ENCODE data around the gene CFLAR. TPM values are rescaled to one million over a fixed set of nuclear protein-coding genes. Genes with fewer than 3 reads are reported as not detected.

The CFLAR gene
- polyA plus RNA-seq, 1 of the 3 experiments (the other 2 are of a cell fraction), result 23.7 TPM

- CTCF ChIA-PET, result interaction anchor here (1.3 to 1.5 kb wide), 2 partner anchors 11 to 13 kb away, joined by 4 to 7 read pairs; no protein-coding TSS in a partner anchor
- no peak overlapping the region for H3K27ac ChIP-seq (ENCODE audit: low read depth in 2 of 2, low read length in 1 of 2)
- POLR2A ChIA-PET, result no interaction called here
These were observed 102.8 kb downstream of the CFLAR start for GRCh38 chr2:201218780-201219179.

DNA sequence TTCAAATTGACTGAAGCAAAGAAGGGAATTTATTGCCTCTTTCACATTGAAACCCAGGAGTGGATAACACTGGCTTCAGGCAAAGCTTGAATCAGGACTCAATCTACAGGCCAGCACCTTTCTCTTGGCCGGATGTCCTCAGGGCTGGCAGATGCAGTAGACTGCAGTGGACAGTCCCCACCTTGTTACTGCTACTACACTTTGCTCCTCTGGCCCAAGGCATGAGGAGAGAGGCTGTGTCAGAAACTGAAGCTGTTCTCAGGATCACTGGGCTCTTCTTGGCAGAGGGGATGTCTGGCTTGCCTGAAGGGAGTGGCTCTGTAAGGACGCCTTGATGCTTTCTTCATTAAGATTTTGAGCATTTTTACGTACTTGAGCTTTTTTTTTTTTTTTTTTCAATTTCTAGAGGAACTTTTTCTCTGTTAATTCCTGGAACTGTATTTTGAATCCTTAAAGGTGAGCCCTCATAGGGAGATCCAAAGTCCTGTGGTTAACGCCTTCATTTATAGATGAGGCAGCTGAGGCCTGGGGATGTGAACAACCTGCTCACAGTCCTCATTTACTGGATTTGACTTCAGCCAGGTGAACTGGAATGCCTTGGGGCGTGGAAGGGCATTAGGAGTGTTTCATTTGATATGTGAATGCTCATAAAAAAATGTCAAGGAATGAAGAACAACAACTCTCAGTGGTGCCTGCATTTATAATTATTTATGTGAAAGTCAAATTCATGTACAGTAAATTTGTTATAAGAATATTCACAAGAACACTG, 103.5 kb downstream of the CFLAR start:
- H3K79me2 ChIP-seq (ENCODE audit: insufficient read depth), result no peaks in the 10 kb centered on the region
- H3K9ac ChIP-seq, result no peak overlapping the region
- H3K4me3 ChIP-seq (ENCODE audit: low read depth in 2 of 2, low read length in 1 of 2), result no peak overlapping the region
- no peaks in the 10 kb centered on the region for H3K9me2 ChIP-seq
- H4K20me1 ChIP-seq (ENCODE audit: insufficient read depth), result no peaks in the 10 kb centered on the region
- POLR2A ChIA-PET, result interaction anchor here (0.6 kb wide), 1 partner anchor 414 kb away, joined by 3 read pairs; no protein-coding TSS in a partner anchor
- H3K4me2 ChIP-seq, result no peak overlapping the region
- H3K4me1 ChIP-seq (ENCODE audit: control insufficient read depth in 1 of 2, insufficient read depth in 2 of 2, low read depth in 1 of 2, low read length in 1 of 2), result peaks cover 0 to 9% of the 10 kb centered on the region in 2 experiments; a peak in 1 of 4 replicates
- no peak for DNase-seq
- no peak overlapping the region for H3K27ac ChIP-seq (ENCODE audit: low read depth in 2 of 2, low read length in 1 of 2)
- WGBS (ENCODE audit: low lambda C conversion rate), result 90% methylated on average over 5 of the region's 5 CpGs
- H3K27me3 ChIP-seq (ENCODE audit: insufficient read depth), result no peaks in the 10 kb centered on the region
- H3K9me3 ChIP-seq, result no peaks in the 10 kb centered on the region
- no peaks in the 10 kb centered on the region for H3F3A ChIP-seq (replicated peaks; ENCODE audit: insufficient read depth)
- H3K36me3 ChIP-seq (replicated peaks in 1 of 2; ENCODE audit: control insufficient read depth in 1 of 2, insufficient read depth in 2 of 2, low read length in 1 of 2), result no peaks in the 10 kb centered on the region
- CTCF ChIA-PET, result interaction anchor here (1.3 to 2.3 kb wide), 3 partner anchors 11 to 13 kb away, joined by 4 to 9 read pairs (median 7); no protein-coding TSS in a partner anchor
- no peak overlapping the region for H2AFZ ChIP-seq (ENCODE audit: low read depth)
- TF ChIP-seq, protein P1, sequence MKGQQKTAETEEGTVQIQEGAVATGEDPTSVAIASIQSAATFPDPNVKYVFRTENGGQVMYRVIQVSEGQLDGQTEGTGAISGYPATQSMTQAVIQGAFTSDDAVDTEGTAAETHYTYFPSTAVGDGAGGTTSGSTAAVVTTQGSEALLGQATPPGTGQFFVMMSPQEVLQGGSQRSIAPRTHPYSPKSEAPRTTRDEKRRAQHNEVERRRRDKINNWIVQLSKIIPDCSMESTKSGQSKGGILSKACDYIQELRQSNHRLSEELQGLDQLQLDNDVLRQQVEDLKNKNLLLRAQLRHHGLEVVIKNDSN (IDR thresholded peaks at IDR 0.05; ENCODE audit: borderline replicate concordance, low read depth), result no peak
- TF ChIP-seq REST (IDR thresholded peaks at IDR 0.05; ENCODE audit: low read depth, low read length) (no peak), GABPA (IDR thresholded peaks at IDR 0.05; ENCODE audit: low read depth) (no peak), EP300 (IDR thresholded peaks at IDR 0.05; ENCODE audit: borderline replicate concordance in 1 of 2, low read depth in 1 of 2, low read length in 1 of 2) (no peak), EZH2phosphoT487 (IDR thresholded peaks at IDR 0.05; ENCODE audit: borderline replicate concordance, low read depth) (no peak), RFX5 (IDR thresholded peaks at IDR 0.05; ENCODE audit: low read length) (no peak)

More at GRCh38 chr2:201218780-201219179, 102.8 kb downstream of the CFLAR start:
- H3K9me3 ChIP-seq, result no peaks in the 10 kb centered on the region
- no peak overlapping the region for H3K9ac ChIP-seq
- H3K4me1 ChIP-seq (ENCODE audit: control insufficient read depth in 1 of 2, insufficient read depth in 2 of 2, low read depth in 1 of 2, low read length in 1 of 2), result peaks cover 0 to 9% of the 10 kb centered on the region in 2 experiments; a peak in 1 of 4 replicates
- no peak for DNase-seq
- TF ChIP-seq CHD2 (IDR thresholded peaks at IDR 0.05; ENCODE audit: low read length, partially characterized antibody), result no peak
- TF ChIP-seq SIN3A (IDR thresholded peaks at IDR 0.05; ENCODE audit: borderline replicate concordance, low read depth, low read length), result no peak
- TF ChIP-seq MXI1 (IDR thresholded peaks at IDR 0.05; ENCODE audit: low read depth, low read length), result no peak
- TF ChIP-seq, protein P2, sequence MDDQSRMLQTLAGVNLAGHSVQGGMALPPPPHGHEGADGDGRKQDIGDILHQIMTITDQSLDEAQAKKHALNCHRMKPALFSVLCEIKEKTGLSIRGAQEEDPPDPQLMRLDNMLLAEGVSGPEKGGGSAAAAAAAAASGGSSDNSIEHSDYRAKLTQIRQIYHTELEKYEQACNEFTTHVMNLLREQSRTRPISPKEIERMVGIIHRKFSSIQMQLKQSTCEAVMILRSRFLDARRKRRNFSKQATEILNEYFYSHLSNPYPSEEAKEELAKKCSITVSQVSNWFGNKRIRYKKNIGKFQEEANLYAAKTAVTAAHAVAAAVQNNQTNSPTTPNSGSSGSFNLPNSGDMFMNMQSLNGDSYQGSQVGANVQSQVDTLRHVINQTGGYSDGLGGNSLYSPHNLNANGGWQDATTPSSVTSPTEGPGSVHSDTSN (IDR thresholded peaks at IDR 0.05), result no peak
- TF ChIP-seq RAD21 (IDR thresholded peaks at IDR 0.05; ENCODE audit: low read length), result no peak
- TF ChIP-seq NRF1 (IDR thresholded peaks at IDR 0.05; ENCODE audit: low read depth, low read length), result no peak
- TF ChIP-seq EP300 (IDR thresholded peaks at IDR 0.05; ENCODE audit: borderline replicate concordance in 1 of 2, low read depth in 1 of 2, low read length in 1 of 2), result no peak
- no peak for TF ChIP-seq FOXJ3 (CRISPR knock-in tag; IDR thresholded peaks at IDR 0.05)
- TF ChIP-seq RCOR1 (IDR thresholded peaks at IDR 0.05; ENCODE audit: low read length), result no peak
- no peak for TF ChIP-seq TAF1 (IDR thresholded peaks at IDR 0.05; ENCODE audit: borderline replicate concordance, low read depth, low read length)
- TF ChIP-seq GATA2 (CRISPR knock-in tag; IDR thresholded peaks at IDR 0.05), result no peak
- TF ChIP-seq TEAD4 (IDR thresholded peaks at IDR 0.05; ENCODE audit: borderline replicate concordance, insufficient read depth), result no peak
- no peak for TF ChIP-seq ELF1 (IDR thresholded peaks at IDR 0.05)
- TF ChIP-seq RXRA (IDR thresholded peaks at IDR 0.05; ENCODE audit: borderline replicate concordance, low read depth), result no peak
- TF ChIP-seq, protein P3, sequence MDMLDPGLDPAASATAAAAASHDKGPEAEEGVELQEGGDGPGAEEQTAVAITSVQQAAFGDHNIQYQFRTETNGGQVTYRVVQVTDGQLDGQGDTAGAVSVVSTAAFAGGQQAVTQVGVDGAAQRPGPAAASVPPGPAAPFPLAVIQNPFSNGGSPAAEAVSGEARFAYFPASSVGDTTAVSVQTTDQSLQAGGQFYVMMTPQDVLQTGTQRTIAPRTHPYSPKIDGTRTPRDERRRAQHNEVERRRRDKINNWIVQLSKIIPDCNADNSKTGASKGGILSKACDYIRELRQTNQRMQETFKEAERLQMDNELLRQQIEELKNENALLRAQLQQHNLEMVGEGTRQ (IDR thresholded peaks at IDR 0.05; ENCODE audit: borderline replicate concordance, low read depth, low read length), result no peak
- TF ChIP-seq, protein P1 (IDR thresholded peaks at IDR 0.05; ENCODE audit: borderline replicate concordance, low read depth), result no peak
- TF ChIP-seq POLR2AphosphoS5 (IDR thresholded peaks at IDR 0.05; ENCODE audit: low read depth, low read length), result no peak
- TF ChIP-seq EZH2phosphoT487 (IDR thresholded peaks at IDR 0.05; ENCODE audit: borderline replicate concordance, low read depth), result no peak
- no peak for TF ChIP-seq MEF2A (IDR thresholded peaks at IDR 0.05; ENCODE audit: borderline replicate concordance, low read depth)
- TF ChIP-seq SMC3 (IDR thresholded peaks at IDR 0.05; ENCODE audit: low read depth, low read length), result no peak
- no peaks in the 10 kb centered on the region for H3K36me3 ChIP-seq (replicated peaks in 1 of 2; ENCODE audit: control insufficient read depth in 1 of 2, insufficient read depth in 2 of 2, low read length in 1 of 2)
- H3F3A ChIP-seq (replicated peaks; ENCODE audit: insufficient read depth), result no peaks in the 10 kb centered on the region
- 89% methylated on average over 6 of the region's 6 CpGs for WGBS (ENCODE audit: low lambda C conversion rate)
- no peaks in the 10 kb centered on the region for H3K27me3 ChIP-seq (ENCODE audit: insufficient read depth)
- H3K79me2 ChIP-seq (ENCODE audit: insufficient read depth), result no peaks in the 10 kb centered on the region
- H3K4me3 ChIP-seq (ENCODE audit: low read depth in 2 of 2, low read length in 1 of 2), result no peak overlapping the region
- no peak overlapping the region for H2AFZ ChIP-seq (ENCODE audit: low read depth)
- H3K9me2 ChIP-seq, result no peaks in the 10 kb centered on the region
- H4K20me1 ChIP-seq (ENCODE audit: insufficient read depth), result no peaks in the 10 kb centered on the region
- H3K4me2 ChIP-seq, result no peak overlapping the region

Measured in SK-N-SH (cell line).